Measurements from ENCODE around the gene ABL1. TPM values are rescaled to one million over a fixed set of nuclear protein-coding genes. Genes with fewer than 3 reads are reported as not detected.

ABL1 gene
- total RNA-seq, 1 experiment from 2014 or later: 83.6 TPM

DNA sequence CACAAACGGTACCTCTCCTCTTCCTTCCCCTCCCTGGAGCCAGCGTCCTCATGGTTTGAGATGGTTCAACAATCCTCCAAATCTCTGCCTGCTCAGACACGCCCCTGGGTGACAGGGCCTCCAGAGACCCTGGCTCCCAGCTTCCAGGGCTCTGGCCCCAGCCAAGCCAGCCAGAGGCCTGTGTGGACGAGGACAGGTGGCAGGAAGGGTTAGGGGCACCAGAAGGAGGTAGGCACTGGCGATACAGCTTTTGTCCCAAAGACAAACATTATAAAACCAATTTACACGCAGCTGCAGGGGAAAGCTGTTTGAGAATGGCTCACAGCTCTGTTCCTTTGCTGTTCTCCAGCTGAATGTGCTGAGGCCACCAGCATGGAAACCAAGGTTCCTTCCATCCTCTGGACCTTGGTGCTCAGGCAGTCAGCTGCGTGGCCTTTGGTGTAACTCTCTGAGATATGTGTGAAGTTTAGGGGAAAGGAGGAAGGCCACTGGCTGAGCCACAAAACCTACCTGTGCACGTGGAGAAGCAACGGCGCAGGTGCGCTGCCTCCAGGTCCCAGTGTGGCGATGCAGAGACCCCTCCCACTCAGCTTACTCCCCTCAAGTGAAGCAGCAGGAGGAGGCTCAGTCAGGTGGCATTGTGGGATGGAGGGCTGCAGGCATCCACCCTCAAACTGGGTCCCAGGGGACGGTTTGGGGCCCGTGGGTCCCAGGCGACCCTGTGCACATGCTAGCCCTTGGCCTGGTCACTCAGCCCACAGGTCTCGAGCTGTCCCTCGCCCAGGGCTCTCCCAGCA lies 65.8 kb downstream of the ABL1 start:
- Histone ChIP-seq H3K18ac (ENCODE audit: insufficient read length, low read depth, low read length) (no peak overlapping the region), H3K27me3 (ENCODE audit: insufficient read depth, low read length) (no peaks in the 10 kb centered on the region), H2BK15ac (ENCODE audit: low read depth, low read length) (no peak overlapping the region), H3K4me2 (ENCODE audit: insufficient read depth, insufficient read length, low read length) (no peak overlapping the region), H2BK12ac (ENCODE audit: insufficient read length, low read depth, low read length) (no peak overlapping the region), H3K56ac (ENCODE audit: insufficient read length, low read depth, low read length) (no peak overlapping the region), H3K23me2 (ENCODE audit: insufficient read length, low read depth, low read length, poor library complexity, severe bottlenecking) (no peaks in the 10 kb centered on the region), H3K4me1 (ENCODE audit: insufficient read depth, low read length) (no peaks in the 10 kb centered on the region), H3K9me3 (ENCODE audit: control insufficient read depth, low read depth, low read length) (no peaks in the 10 kb centered on the region), H3K4ac (ENCODE audit: low read depth, low read length) (no peak overlapping the region), H2AK5ac (ENCODE audit: insufficient read length, low read length) (no peak overlapping the region), H4K5ac (ENCODE audit: insufficient read length, low read depth, low read length) (no peak overlapping the region), H3K9ac (ENCODE audit: extremely low read depth, insufficient read length, low read length) (no peak overlapping the region), H2BK120ac (ENCODE audit: low read depth, low read length, poor library complexity, severe bottlenecking) (no peak overlapping the region), H3K79me1 (ENCODE audit: insufficient read depth, low read depth, low read length, poor library complexity, severe bottlenecking) (no peaks in the 10 kb centered on the region), H3K27ac (ENCODE audit: insufficient read length, low read depth, low read length) (no peak overlapping the region), H2BK5ac (ENCODE audit: insufficient read length, low read length) (no peak overlapping the region), H2AFZ (ENCODE audit: low read length) (no peak overlapping the region), H3K14ac (ENCODE audit: insufficient read depth, low read length) (no peak overlapping the region), H2BK20ac (ENCODE audit: low read depth, low read length, poor library complexity, severe bottlenecking) (no peak overlapping the region), H4K20me1 (ENCODE audit: control insufficient read depth, insufficient read depth, insufficient read length) (no peaks in the 10 kb centered on the region), H4K8ac (replicated peaks; ENCODE audit: insufficient read length, low read depth, low read length) (no peak overlapping the region), H3K79me2 (ENCODE audit: insufficient read depth, low read length) (no peaks in the 10 kb centered on the region), H3K23ac (ENCODE audit: insufficient read length, low read depth, low read length) (no peak overlapping the region), H3T11ph (ENCODE audit: low read length) (no peak overlapping the region), H4K91ac (ENCODE audit: insufficient read length, low read depth, low read length) (no peak overlapping the region)
- H3K27ac Mint-ChIP-seq: peak overlapping the region in 1 of 3 experiments; percentile 83; a peak in 2 of 7 replicates
- H3K27me3 Mint-ChIP-seq (ENCODE audit: low read depth): peaks cover 3% of the 10 kb centered on the region; the same call in 1 of the 2 replicates
- TF ChIP-seq CTCF (conservative IDR thresholded peaks at IDR 0.05): no peak
- no peak for DNase-seq
- H3K9me3 Mint-ChIP-seq: no peaks in the 10 kb centered on the region
- H3K4me3 Mint-ChIP-seq: no peak overlapping the region
- WGBS (ENCODE audit: extremely low coverage, insufficient read length, low lambda C conversion rate): no CpG with 5 or more reads among the region's 17 CpGs
- H3K4me1 Mint-ChIP-seq: no peaks in the 10 kb centered on the region
- H3K36me3 Mint-ChIP-seq (ENCODE audit: insufficient read depth in 1 of 3, low read depth in 3 of 3): no peaks in the 10 kb centered on the region
